ENCODE results near the gene TERB1.

Gene TERB1

GRCh38 chr16:66705790-66706505, 95.4 kb downstream of the TERB1 start:
- no peak for DNase-seq (ENCODE audit: extremely low read depth in 1 of 2, low read depth in 1 of 2)

Measured in activated CD8-positive, alpha-beta memory T cell treated with anti-CD3 and anti-CD28 coated beads for 1 hour (primary cell).